Thyroid gland (tissue), 4 donors: ENCODE results near the gene GIGYF2.

Experiments used
- CTCF ChIP-seq, 6 experiments: fragments of 200-600 bp in 3 of 6; fragments of 450-650 bp in 3 of 6; sonication (generic) in 3 of 6; IDR thresholded peaks; one replicate each; pipeline ENCODE4 v1.5.1; 2016 to 2019; ENCODE audit warnings: antibody characterized with exemption in 6 of 6, mild to moderate bottlenecking in 2 of 6, inconsistent platforms in 1 of 6, moderate library complexity in 1 of 6
- POLR2A ChIP-seq, 2 donors: fragments of 450-650 bp; IDR thresholded peaks; one replicate each; pipeline ENCODE4 v1.6.1; 2017; ENCODE audit warnings: antibody characterized with exemption in 2 of 2, mild to moderate bottlenecking in 2 of 2, moderate library complexity in 1 of 2

- no peak for TF ChIP-seq CTCF (IDR thresholded peaks at IDR 0.05)
- no peak for TF ChIP-seq POLR2A (IDR thresholded peaks at IDR 0.05)
Measured at GRCh38 chr2:232860593-232861241, 163.6 kb downstream of the GIGYF2 start.
